ENCODE results near the gene KRT80.
A peak's percentile ranks its signal among the peaks of the same experiment; 100 is the strongest.

KRT80 gene

GRCh38 chr12:52152905-52153317 lies 38.9 kb downstream of the KRT80 start:
- H3K4me3 ChIP-seq (ENCODE audit: low read depth, low read length): no peak overlapping the region
- TF ChIP-seq CTCF (IDR thresholded peaks at IDR 0.05; ENCODE audit: low read depth, low read length, missing control alignments): no peak

GRCh38 chr12:52151837-52152783 lies 39.7 kb downstream of the KRT80 start:
- no peak for DNase-seq (ENCODE audit: low read depth)
- no peak overlapping the region for H3K4me3 ChIP-seq (ENCODE audit: low read depth, low read length)
- TF ChIP-seq CTCF (IDR thresholded peaks at IDR 0.05; ENCODE audit: low read depth, low read length, missing control alignments): peak; percentile 82

More at GRCh38 chr12:52152905-52153317, 38.9 kb downstream of the KRT80 start:
- DNase-seq (ENCODE audit: low read depth): no peak

DNA sequence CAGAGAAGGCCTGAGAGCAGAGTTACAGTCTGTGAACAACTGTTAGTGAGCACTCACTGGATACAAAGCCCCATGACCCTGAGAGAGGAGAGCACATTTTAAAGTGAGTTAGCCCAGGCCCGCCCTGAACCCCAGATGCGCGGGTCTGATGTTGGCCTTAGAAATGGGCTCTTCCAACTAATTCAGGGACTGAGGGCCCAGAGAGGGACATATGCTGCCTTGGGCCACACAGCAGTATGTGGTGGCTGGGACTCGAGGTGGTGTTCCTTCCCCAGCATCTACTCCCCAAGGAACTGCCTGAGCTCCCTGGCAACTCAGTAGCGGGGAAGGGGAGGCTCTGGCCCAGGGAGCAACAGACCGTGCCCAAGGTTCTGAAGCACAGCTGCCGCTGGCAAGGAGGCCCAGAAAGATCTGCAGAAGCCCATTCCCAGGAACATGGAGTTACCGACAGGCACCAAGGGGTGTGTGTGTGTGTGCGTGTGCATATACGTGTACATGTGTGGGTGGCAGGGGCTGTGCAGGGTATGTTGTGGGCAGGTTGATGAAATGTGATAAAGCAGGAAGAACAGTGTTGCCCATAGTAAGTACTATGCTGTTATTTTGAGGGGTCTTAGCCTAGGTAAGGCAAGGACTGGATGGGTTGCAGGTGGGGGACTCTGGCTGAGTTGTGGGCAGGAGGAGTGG lies 40.5 kb downstream of the KRT80 start:
- DNase-seq (ENCODE audit: low read depth): no peak
- no peak overlapping the region for H3K4me3 ChIP-seq (ENCODE audit: low read depth, low read length)
- TF ChIP-seq CTCF (IDR thresholded peaks at IDR 0.05; ENCODE audit: low read depth, low read length, missing control alignments): no peak

- TF ChIP-seq CTCF (IDR thresholded peaks at IDR 0.05; ENCODE audit: low read depth, low read length, missing control alignments): no peak
- no peak for DNase-seq (ENCODE audit: low read depth)
- H3K4me3 ChIP-seq (ENCODE audit: low read depth, low read length): no peak overlapping the region
These were observed 42.1 kb downstream of the KRT80 start for GRCh38 chr12:52149651-52150241.

GRCh38 chr12:52149182-52149641 lies 42.6 kb downstream of the KRT80 start:
- TF ChIP-seq CTCF (IDR thresholded peaks at IDR 0.05; ENCODE audit: low read depth, low read length, missing control alignments): no peak
- no peak for DNase-seq (ENCODE audit: low read depth)
- H3K4me3 ChIP-seq (ENCODE audit: low read depth, low read length): no peak overlapping the region

DNA sequence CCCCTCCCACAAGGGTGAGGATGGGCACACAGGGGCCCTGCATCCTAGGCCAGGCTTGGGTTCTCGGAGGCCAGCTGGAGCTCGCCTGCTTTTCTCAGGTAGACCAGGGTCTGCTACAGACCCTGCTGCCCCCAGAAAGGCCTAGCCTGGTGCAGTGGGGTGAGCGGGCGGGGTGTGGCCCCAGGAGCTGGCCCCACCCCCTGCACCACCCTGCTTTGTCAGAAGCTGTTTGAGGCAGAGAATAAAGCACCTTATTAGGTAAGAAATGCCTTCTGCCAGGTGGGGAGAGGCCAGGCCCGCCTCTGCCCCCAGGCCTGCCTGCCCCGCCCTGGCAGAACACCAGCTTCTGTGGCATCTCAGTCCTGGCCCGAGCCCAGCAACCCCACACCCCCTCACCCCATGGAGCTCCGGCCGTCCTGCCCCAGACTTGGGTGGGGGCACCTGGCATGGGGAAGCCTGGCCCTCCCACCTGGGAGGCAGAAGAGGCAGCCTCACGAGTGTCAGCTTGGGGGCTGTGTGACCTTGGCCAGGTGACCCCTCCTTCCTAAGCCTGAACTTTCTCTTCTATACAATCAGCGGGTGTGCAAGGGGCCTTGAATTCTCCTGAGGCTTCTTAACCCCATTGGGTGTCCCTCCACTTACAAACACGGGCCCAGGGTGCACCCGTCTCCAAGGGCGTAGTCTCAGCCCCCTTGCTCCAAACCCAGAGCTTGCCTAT lies 43.2 kb downstream of the KRT80 start:
- no peak for DNase-seq (ENCODE audit: low read depth)
- no peak overlapping the region for H3K4me3 ChIP-seq (ENCODE audit: low read depth, low read length)
- no peak for TF ChIP-seq CTCF (IDR thresholded peaks at IDR 0.05; ENCODE audit: low read depth, low read length, missing control alignments)
